HEK293 (cell line): ENCODE measurements around the gene CSPG4.

Experiments
- ATF2 ChIP-seq: fragments of 450-650 bp; formaldehyde crosslinking; IDR thresholded peaks from 2 replicates; pipeline ENCODE4 v1.5.1; 2016; ENCODE audit warnings: missing biosample characterization, missing genetic modification characterization, low read depth
- CTCF ChIP-seq: fragments of 450-650 bp; formaldehyde crosslinking; IDR thresholded peaks from 2 replicates; pipeline ENCODE4 v1.5.1; 2016; ENCODE audit warnings: missing biosample characterization, missing genetic modification characterization
- ELK4 ChIP-seq: IDR thresholded peaks from 2 replicates; pipeline ENCODE4 v1.6.1; 2011; ENCODE audit warnings: mild to moderate bottlenecking, low read depth, low read length, borderline replicate concordance
- KLF1 ChIP-seq: fragments of 450-650 bp; formaldehyde crosslinking; IDR thresholded peaks from 2 replicates; pipeline ENCODE4 v1.5.1; 2016; ENCODE audit warnings: missing biosample characterization, missing genetic modification characterization
- RBAK ChIP-seq: fragments of 450-650 bp; formaldehyde crosslinking; IDR thresholded peaks from 2 replicates; pipeline ENCODE4 v1.5.1; 2016; ENCODE audit warnings: missing biosample characterization, missing genetic modification characterization
- REST ChIP-seq: fragments of 450-650 bp; formaldehyde crosslinking; IDR thresholded peaks from 2 replicates; pipeline ENCODE4 v1.5.1; 2016; ENCODE audit warnings: missing biosample characterization, missing genetic modification characterization
- SP2 ChIP-seq: fragments of 450-650 bp; formaldehyde crosslinking; IDR thresholded peaks from 2 replicates; pipeline ENCODE4 v1.5.1; 2016; ENCODE audit warnings: missing biosample characterization, missing genetic modification characterization
- ZBTB48 ChIP-seq: fragments of 450-650 bp; formaldehyde crosslinking; IDR thresholded peaks from 2 replicates; pipeline ENCODE4 v1.5.1; 2016; ENCODE audit warnings: missing biosample characterization, missing genetic modification characterization
- ZNF311 ChIP-seq: fragments of 450-650 bp; formaldehyde crosslinking; IDR thresholded peaks from 2 replicates; pipeline ENCODE4 v1.5.1; 2017; ENCODE audit warnings: missing biosample characterization, missing genetic modification characterization, borderline replicate concordance
- ZNF416 ChIP-seq: fragments of 450-650 bp; formaldehyde crosslinking; IDR thresholded peaks from 2 replicates; pipeline ENCODE4 v1.5.1; 2016; ENCODE audit warnings: missing biosample characterization, missing genetic modification characterization
- ZNF549 ChIP-seq: fragments of 450-650 bp; IDR thresholded peaks from 2 replicates; pipeline ENCODE4 v1.5.1; 2018; ENCODE audit warnings: missing biosample characterization, missing genetic modification characterization, mild to moderate bottlenecking, inconsistent platforms, moderate library complexity
- ZNF76 ChIP-seq: fragments of 450-650 bp; formaldehyde crosslinking; IDR thresholded peaks from 2 replicates; pipeline ENCODE4; 2016; ENCODE audit warnings: low read depth, missing biosample characterization, missing genetic modification characterization, borderline replicate concordance
- ZSCAN4 ChIP-seq: fragments of 450-650 bp; formaldehyde crosslinking; IDR thresholded peaks from 2 replicates; pipeline ENCODE4 v1.5.1; 2017; ENCODE audit warnings: missing biosample characterization, missing genetic modification characterization

GRCh38 chr15:75646944-75647364 lies 65.7 kb downstream of the CSPG4 start:
- TF ChIP-seq ZNF416 (tag by site-specific recombination): no peak
- no peak for TF ChIP-seq CTCF (tag by site-specific recombination)
- no peak for TF ChIP-seq ZSCAN4 (tag by site-specific recombination)
- TF ChIP-seq KLF1 (tag by site-specific recombination): no peak
- no peak for TF ChIP-seq ZNF76 (tag by site-specific recombination)
- no peak for TF ChIP-seq REST
- no peak for TF ChIP-seq SP2 (tag by site-specific recombination)
- TF ChIP-seq ZNF311 (tag by site-specific recombination): no peak
- TF ChIP-seq ZNF549 (tag by site-specific recombination): no peak
- TF ChIP-seq ZBTB48 (tag by site-specific recombination): no peak
- no peak for TF ChIP-seq ATF2
- TF ChIP-seq ELK4: no peak
- no peak for TF ChIP-seq RBAK (tag by site-specific recombination)
